Measurements from ENCODE around the gene NCK1.

GRCh38 chr3:136861890-136862616, at the start of gene NCK1:
- TF ChIP-seq, protein P1, sequence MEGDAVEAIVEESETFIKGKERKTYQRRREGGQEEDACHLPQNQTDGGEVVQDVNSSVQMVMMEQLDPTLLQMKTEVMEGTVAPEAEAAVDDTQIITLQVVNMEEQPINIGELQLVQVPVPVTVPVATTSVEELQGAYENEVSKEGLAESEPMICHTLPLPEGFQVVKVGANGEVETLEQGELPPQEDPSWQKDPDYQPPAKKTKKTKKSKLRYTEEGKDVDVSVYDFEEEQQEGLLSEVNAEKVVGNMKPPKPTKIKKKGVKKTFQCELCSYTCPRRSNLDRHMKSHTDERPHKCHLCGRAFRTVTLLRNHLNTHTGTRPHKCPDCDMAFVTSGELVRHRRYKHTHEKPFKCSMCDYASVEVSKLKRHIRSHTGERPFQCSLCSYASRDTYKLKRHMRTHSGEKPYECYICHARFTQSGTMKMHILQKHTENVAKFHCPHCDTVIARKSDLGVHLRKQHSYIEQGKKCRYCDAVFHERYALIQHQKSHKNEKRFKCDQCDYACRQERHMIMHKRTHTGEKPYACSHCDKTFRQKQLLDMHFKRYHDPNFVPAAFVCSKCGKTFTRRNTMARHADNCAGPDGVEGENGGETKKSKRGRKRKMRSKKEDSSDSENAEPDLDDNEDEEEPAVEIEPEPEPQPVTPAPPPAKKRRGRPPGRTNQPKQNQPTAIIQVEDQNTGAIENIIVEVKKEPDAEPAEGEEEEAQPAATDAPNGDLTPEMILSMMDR (IDR thresholded peaks at IDR 0.05; ENCODE audit: insufficient read depth, low read length), result no peak
- peak; percentile 89 for TF ChIP-seq POLR2AphosphoS5 (IDR thresholded peaks at IDR 0.05; ENCODE audit: low read depth)
- TF ChIP-seq REST (IDR thresholded peaks at IDR 0.05; ENCODE audit: insufficient replicate concordance, low read depth), result no peak
